ENCODE data around the gene DUOX1. TPM values are rescaled to one million over a fixed set of nuclear protein-coding genes. Genes with fewer than 3 reads are reported as not detected.

The DUOX1 gene
- total RNA-seq, 1 donor from 2014 or later = 32.5 TPM

GRCh38 chr15:45106002-45106790 is 23.6 kb upstream of the DUOX1 start:
- no peak for DNase-seq

- no peak for DNase-seq
Measured at GRCh38 chr15:45107941-45108630, 21.7 kb upstream of the DUOX1 start.

GRCh38 chr15:45110256-45110820 is 19.5 kb upstream of the DUOX1 start:
- DNase-seq = no peak

- DNase-seq = no peak
Measured at GRCh38 chr15:45111390-45112142, 18.2 kb upstream of the DUOX1 start.

GRCh38 chr15:45112143-45112590 is 17.6 kb upstream of the DUOX1 start:
- DNase-seq = no peak

- DNase-seq = no peak
Measured at GRCh38 chr15:45112591-45113379, 17.0 kb upstream of the DUOX1 start.

DNA sequence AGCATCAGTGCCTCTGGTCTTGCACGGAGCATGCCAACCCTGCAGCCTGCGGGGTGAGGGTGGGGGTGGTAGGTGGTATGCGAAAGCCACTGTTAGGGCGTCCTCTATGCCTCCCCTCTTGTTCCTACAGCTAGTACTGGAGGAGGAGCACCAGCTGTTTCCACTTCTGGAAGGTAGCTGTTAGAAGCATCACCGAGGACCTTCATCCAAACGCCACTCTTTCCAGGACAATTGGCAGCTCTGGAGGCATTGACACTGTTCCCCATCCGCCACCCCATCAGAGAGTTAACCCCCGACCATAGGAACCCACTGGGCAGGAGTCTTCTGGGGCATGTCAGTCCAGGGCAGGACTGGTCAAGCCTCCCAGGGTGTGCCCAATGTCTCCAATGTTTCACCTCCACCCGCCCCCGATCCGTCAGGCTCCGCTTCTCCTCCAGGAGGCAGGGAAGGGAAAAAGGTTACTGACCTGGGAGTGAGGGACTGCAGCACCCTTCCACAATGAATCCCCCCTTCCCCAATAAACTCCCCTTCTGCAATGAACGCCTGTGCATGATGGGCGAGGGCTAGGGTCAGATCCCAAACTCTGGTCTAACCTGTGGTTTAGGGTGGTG is 16.3 kb upstream of the DUOX1 start:
- no peak for DNase-seq

- DNase-seq = no peak
Measured at GRCh38 chr15:45114076-45114750, 15.6 kb upstream of the DUOX1 start, which contains the start of the genes DUOX2 and DUOXA2. Gene DUOX2 (minus strand): TSS chr15:45114172. CDS start chr15:45113411, 761 bp downstream. Gene DUOXA2 (plus strand): TSS chr15:45114326. CDS start chr15:45114606, 280 bp downstream.

- no peak for DNase-seq
Measured at GRCh38 chr15:45114751-45115085, 15.1 kb upstream of the DUOX1 start.

DNA sequence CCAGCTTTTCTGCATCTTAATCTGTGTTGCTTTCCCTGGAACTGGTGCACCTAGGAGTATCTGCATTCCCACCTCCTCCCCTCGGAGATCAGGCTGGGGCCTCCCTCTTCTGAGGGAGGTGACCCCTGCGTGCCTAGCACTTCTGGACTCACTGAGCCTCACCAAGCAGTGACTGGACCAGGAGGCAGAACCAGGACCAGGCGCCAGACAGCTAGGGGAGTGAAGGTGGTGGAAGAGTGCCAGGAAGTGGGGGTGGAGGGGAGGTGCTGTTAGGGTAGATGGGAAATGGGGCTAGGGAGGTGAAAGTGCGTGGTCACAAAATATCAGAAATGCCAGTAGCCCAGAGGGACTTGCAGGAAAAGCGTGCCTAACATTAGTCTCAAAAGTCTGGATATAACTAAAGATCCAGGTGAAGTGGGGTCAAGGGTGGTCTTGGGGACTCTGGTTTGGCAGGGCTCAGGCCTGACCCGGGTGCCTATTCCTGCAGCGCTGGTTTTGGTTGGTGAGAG is 14.4 kb upstream of the DUOX1 start:
- no peak for DNase-seq

DNA sequence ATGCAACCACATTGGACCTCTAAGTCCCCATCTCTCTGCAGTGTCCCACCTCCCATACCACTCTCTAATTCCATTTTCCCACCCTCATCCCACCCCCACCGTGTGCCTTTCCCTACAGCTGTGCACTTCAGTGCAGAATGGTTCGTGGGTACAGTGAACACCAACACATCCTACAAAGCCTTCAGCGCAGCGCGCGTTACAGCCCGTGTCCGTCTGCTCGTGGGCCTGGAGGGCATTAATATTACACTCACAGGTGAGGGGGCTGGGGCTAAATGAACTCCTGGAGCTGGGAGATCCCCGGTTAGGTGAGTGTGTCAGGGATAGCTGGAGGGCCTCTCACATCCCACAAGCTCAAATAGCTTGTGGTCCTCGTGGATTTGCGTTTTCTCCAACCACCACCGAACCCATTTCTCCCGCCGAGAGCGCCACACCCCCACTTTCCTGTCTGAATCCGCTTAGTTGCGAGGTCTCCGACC is 13.8 kb upstream of the DUOX1 start:
- DNase-seq = no peak

- DNase-seq = no peak
Measured at GRCh38 chr15:45116482-45117307, 13.1 kb upstream of the DUOX1 start.

GRCh38 chr15:45117308-45118130 is 12.3 kb upstream of the DUOX1 start:
- DNase-seq = no peak

DNA sequence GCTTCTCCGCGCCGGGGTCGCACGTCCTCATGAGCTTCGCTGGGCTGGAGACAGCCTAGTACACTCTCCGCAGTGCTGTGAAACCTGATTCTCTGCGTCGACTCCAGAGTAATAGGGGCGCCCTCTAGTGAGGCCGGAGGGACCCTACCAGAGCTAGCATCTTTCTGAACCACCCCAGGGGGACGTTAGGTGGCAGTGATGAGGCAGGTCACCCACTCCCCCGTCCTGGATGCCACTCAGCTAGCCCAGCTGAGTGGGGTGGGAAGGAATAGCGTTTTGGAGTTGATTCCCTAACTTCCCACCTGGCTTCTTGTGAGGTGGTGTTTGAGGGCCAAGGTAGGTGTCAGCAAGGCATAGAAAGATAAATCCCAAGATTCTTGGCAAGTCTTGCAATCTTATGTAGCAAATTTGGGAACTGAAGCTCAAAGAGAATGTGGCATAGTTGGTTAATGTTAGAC is 11.6 kb upstream of the DUOX1 start:
- peak; percentile 97 for DNase-seq

GRCh38 chr15:45118996-45119395 is 10.8 kb upstream of the DUOX1 start:
- DNase-seq = no peak

GRCh38 chr15:45120081-45120972 is 9.5 kb upstream of the DUOX1 start:
- no peak for DNase-seq

GRCh38 chr15:45121020-45121419 is 8.8 kb upstream of the DUOX1 start:
- DNase-seq = no peak

Measured in tongue (tissue), 2 donors.